ENCODE data around the gene PPIA.

DNA sequence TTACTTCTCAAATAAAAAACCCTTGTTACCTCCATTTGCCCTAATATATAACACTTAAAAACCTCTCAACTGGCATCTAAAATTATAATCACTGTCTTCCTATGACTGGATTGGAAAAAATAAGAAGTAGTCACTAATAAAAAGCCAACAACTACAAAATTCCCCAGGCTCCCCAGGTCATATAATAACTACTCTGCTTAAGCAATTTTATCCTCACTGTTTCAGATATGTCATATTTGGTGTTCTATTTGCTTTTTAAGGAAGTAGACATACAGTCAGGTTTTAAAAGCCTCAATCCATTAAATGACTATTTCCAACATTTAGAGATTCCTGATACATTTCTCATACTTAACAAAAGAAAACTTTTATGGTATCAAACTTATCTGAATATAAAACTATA, 49.0 kb downstream of the PPIA start:
- TF ChIP-seq, protein P1, sequence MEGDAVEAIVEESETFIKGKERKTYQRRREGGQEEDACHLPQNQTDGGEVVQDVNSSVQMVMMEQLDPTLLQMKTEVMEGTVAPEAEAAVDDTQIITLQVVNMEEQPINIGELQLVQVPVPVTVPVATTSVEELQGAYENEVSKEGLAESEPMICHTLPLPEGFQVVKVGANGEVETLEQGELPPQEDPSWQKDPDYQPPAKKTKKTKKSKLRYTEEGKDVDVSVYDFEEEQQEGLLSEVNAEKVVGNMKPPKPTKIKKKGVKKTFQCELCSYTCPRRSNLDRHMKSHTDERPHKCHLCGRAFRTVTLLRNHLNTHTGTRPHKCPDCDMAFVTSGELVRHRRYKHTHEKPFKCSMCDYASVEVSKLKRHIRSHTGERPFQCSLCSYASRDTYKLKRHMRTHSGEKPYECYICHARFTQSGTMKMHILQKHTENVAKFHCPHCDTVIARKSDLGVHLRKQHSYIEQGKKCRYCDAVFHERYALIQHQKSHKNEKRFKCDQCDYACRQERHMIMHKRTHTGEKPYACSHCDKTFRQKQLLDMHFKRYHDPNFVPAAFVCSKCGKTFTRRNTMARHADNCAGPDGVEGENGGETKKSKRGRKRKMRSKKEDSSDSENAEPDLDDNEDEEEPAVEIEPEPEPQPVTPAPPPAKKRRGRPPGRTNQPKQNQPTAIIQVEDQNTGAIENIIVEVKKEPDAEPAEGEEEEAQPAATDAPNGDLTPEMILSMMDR (conservative IDR thresholded peaks at IDR 0.05; ENCODE audit: low read depth, low read length), result no peak
- TF ChIP-seq EZH2 (IDR thresholded peaks at IDR 0.05; ENCODE audit: borderline replicate concordance, low read depth, low read length, poor library complexity, severe bottlenecking), result no peak
